CD14-positive monocyte (primary cell): ENCODE measurements around the gene FNIP1. TPM values are rescaled to one million over a fixed set of nuclear protein-coding genes. Genes with fewer than 3 reads are reported as not detected.

Source experiments
- DNase-seq, 3 donors: peaks; one replicate each; pipeline ENCODE4 v3.0.0-alpha.2; 2011 to 2022
- H2AFZ ChIP-seq: 2 replicates; pipeline ENCODE4 v1.6.0; 2012; ENCODE audit warnings: mild to moderate bottlenecking, low read depth, low read length, inconsistent platforms; ENCODE audit not compliant: insufficient read depth, poor library complexity, severe bottlenecking
- H3K27ac ChIP-seq, 2 donors: 1 replicate in 1 of 2; 2 replicates in 1 of 2; pipeline ENCODE4 v1.5.1; 2012 to 2013; ENCODE audit warnings: low read length in 2 of 2, control low read depth in 1 of 2, inconsistent platforms in 1 of 2, low read depth in 1 of 2, mild to moderate bottlenecking in 1 of 2
- H3K27me3 ChIP-seq, 2 donors: one replicate each; pipeline versions ENCODE4 v1.6.0 to v1.6.1; 2011 to 2013; ENCODE audit warnings: low read length in 2 of 2; ENCODE audit not compliant: control insufficient read depth in 2 of 2, insufficient read depth in 2 of 2
- H3K36me3 ChIP-seq, 2 donors: replicated peaks in 1 of 2; 1 replicate in 1 of 2; 2 replicates in 1 of 2; pipeline versions ENCODE4 v1.5.1 to v1.6.1; 2012 to 2013; ENCODE audit warnings: low read length in 2 of 2, control low read depth in 1 of 2, inconsistent platforms in 1 of 2, mild to moderate bottlenecking in 1 of 2; ENCODE audit not compliant: insufficient read depth in 2 of 2, control insufficient read depth in 1 of 2
- H3K4me1 ChIP-seq, 2 donors: 1 replicate in 1 of 2; 2 replicates in 1 of 2; pipeline versions ENCODE4 v1.5.1 to v1.6.1; 2012 to 2013; ENCODE audit warnings: low read length in 2 of 2, control low read depth in 1 of 2, inconsistent platforms in 1 of 2, mild to moderate bottlenecking in 1 of 2, moderate library complexity in 1 of 2; ENCODE audit not compliant: insufficient read depth in 2 of 2, control insufficient read depth in 1 of 2
- H3K4me2 ChIP-seq: replicated peaks from 2 replicates; pipeline ENCODE3; 2012; ENCODE audit warnings: low read length, moderate library complexity, mild to moderate bottlenecking; ENCODE audit not compliant: poor library complexity, severe bottlenecking; ENCODE audit errors: extremely low read depth
- H3K4me3 ChIP-seq, 3 experiments: fragments of 200-600 bp in 1 of 3; sonication (generic) in 1 of 3; replicated peaks in 1 of 3; 1 replicate in 2 of 3; 2 replicates in 1 of 3; pipeline ENCODE4 v1.5.1; 2011 to 2013; ENCODE audit warnings: low read length in 3 of 3, mild to moderate bottlenecking in 3 of 3, control low read depth in 2 of 3, low read depth in 2 of 3, inconsistent platforms in 1 of 3, moderate library complexity in 1 of 3
- H3K79me2 ChIP-seq: 2 replicates; pipeline ENCODE4 v1.6.0; 2012; ENCODE audit warnings: mild to moderate bottlenecking, control low read depth, inconsistent platforms, low read length, moderate library complexity; ENCODE audit not compliant: insufficient read depth
- H3K9ac ChIP-seq: 2 replicates; pipeline ENCODE4 v1.6.0; 2017; ENCODE audit warnings: low read length, mild to moderate bottlenecking; ENCODE audit not compliant: insufficient read depth, poor library complexity, severe bottlenecking
- H3K9me3 ChIP-seq, 2 donors: replicated peaks in 1 of 2; 1 replicate in 1 of 2; 2 replicates in 1 of 2; pipeline versions ENCODE4 v1.5.1 to v1.6.1; 2012 to 2013; ENCODE audit warnings: low read length in 2 of 2, control low read depth in 1 of 2; ENCODE audit not compliant: control insufficient read depth in 1 of 2, insufficient read depth in 1 of 2
- H4K20me1 ChIP-seq: 2 replicates; pipeline ENCODE4 v1.6.0; 2012; ENCODE audit warnings: mild to moderate bottlenecking, low read length, control low read depth, moderate library complexity; ENCODE audit not compliant: insufficient read depth
- H3K27ac Mint-ChIP-seq, 7 donors: one replicate each; pipeline ENCODE4 v1.8.0; 2020; ENCODE audit warnings: mild to moderate bottlenecking in 7 of 7, mixed read lengths in 7 of 7, moderate library complexity in 6 of 7, inconsistent platforms in 2 of 7
- H3K27me3 Mint-ChIP-seq, 3 donors: one replicate each; pipeline ENCODE4 v1.8.0; 2021 to 2022; ENCODE audit warnings: low read depth in 3 of 3, mild to moderate bottlenecking in 3 of 3, mixed read lengths in 3 of 3, moderate library complexity in 3 of 3, inconsistent platforms in 1 of 3
- H3K36me3 Mint-ChIP-seq, 2 donors: one replicate each; pipeline ENCODE4 v1.8.0; 2020; ENCODE audit warnings: mixed read lengths in 2 of 2, inconsistent platforms in 1 of 2, mild to moderate bottlenecking in 1 of 2
- H3K4me1 Mint-ChIP-seq: one replicate; pipeline ENCODE4 v1.8.0; 2020; ENCODE audit warnings: mild to moderate bottlenecking, mixed read lengths
- H3K4me3 Mint-ChIP-seq, 2 donors: one replicate each; pipeline ENCODE4 v1.8.0; 2020; ENCODE audit warnings: mild to moderate bottlenecking in 2 of 2, mixed read lengths in 2 of 2, moderate library complexity in 1 of 2
- H3K9me3 Mint-ChIP-seq, 7 donors: one replicate each; pipeline ENCODE4 v1.8.0; 2020 to 2022; ENCODE audit warnings: mixed read lengths in 7 of 7, mild to moderate bottlenecking in 6 of 7, moderate library complexity in 6 of 7, inconsistent platforms in 2 of 7
- CTCF ChIP-seq: fragments of 200-600 bp; IDR thresholded peaks from one replicate; pipeline ENCODE4 v1.8.0; 2022; ENCODE audit warnings: antibody characterized with exemption, mild to moderate bottlenecking
- WGBS: methylation state at CpG from one replicate; pipeline ENCODE4 v1.1.5; 2013; ENCODE audit warnings: missing lambda C conversion rate; ENCODE audit not compliant: insufficient coverage; 5-methylcytosine and 5-hydroxymethylcytosine counted together
- intact Hi-C, 2 donors: fragments of 100-400 bp; cut with micrococcal nuclease; formaldehyde crosslinking; loops; one replicate each; pipeline versions ENCODE4 v1.15.0 to v1.15.1; 2023
- polyA plus RNA-seq, 3 donors: library from polyadenylated mRNA; depleted of rRNA in 1 of 3; unstranded in 2 of 3; stranded (reverse) in 1 of 3; fragments of 300-500 nt in 2 of 3; fragments of >200 nt in 1 of 3; fragmentation: Illumina TruSeq in 2 of 3; gene quantifications; 1 replicate in 2 of 3; 2 replicates in 1 of 3; pipeline ENCODE4 v1.2.3, GENCODE V29; 2012 to 2021

Gene FNIP1
- polyA plus RNA-seq, 3 donors, result 13.6 to 17.3 (median 16.3) TPM

- Histone ChIP-seq H4K20me1 (peaks cover 80% of the 10 kb centered on the region), H3K27me3 (no peaks in the 10 kb centered on the region), H3K9me3 (no peaks in the 10 kb centered on the region), H2AFZ (no peak overlapping the region), H3K4me3 (no peak overlapping the region), H3K36me3 (peaks cover 0 to 8% of the 10 kb centered on the region in 2 donors), H3K4me2 (no peak overlapping the region), H3K9ac (no peak overlapping the region), H3K4me1 (peaks cover 22 to 24% of the 10 kb centered on the region in 2 donors), H3K79me2 (peaks cover 97% of the 10 kb centered on the region), H3K27ac (peak overlapping the region in 1 of 2 donors; percentile 80)
- Mint-ChIP-seq H3K27ac (peak overlapping the region in 1 of 7 donors; percentile 34), H3K27me3 (no peaks in the 10 kb centered on the region), H3K36me3 (peaks cover 12 to 19% of the 10 kb centered on the region in 2 donors), H3K4me1 (peaks cover 34% of the 10 kb centered on the region), H3K4me3 (no peak overlapping the region), H3K9me3 (no peaks in the 10 kb centered on the region)
- no peak for TF ChIP-seq CTCF
- WGBS, result 92% methylated on average over 2 of the region's 7 CpGs
- intact Hi-C loops, result no loop called here
- peak; percentile 18 to 41 (median 21) for DNase-seq
Measured at GRCh38 chr5:131749138-131749537, 47.7 kb downstream of the FNIP1 start.

- H3K79me2 ChIP-seq, result peaks cover 92% of the 10 kb centered on the region
- TF ChIP-seq CTCF, result peak; percentile 26
- no peaks in the 10 kb centered on the region for H3K27me3 Mint-ChIP-seq
- peak; percentile 27 to 39 (median 35) for DNase-seq
- H3K27ac ChIP-seq, result peak overlapping the region in 1 of 2 donors; percentile 80
- H3K27ac Mint-ChIP-seq, result peak overlapping the region; percentile 83 to 94 (median 89)
- peak overlapping the region; percentile 3 for H2AFZ ChIP-seq
- no peaks in the 10 kb centered on the region for H3K9me3 Mint-ChIP-seq
- H3K9ac ChIP-seq, result peak overlapping the region; percentile 41
- no peaks in the 10 kb centered on the region for H3K9me3 ChIP-seq
- WGBS, result 0% methylated on average over 1 of the region's 6 CpGs
- peak overlapping the region; percentile 61 for H3K4me2 ChIP-seq
- peak overlapping the region in 2 of 3 experiments; percentile 37 to 46 for H3K4me3 ChIP-seq
- H3K36me3 Mint-ChIP-seq, result peaks cover 27 to 32% of the 10 kb centered on the region in 2 donors
- H3K4me1 Mint-ChIP-seq, result peaks cover 30% of the 10 kb centered on the region
- peaks cover 22 to 24% of the 10 kb centered on the region in 2 donors for H3K4me1 ChIP-seq
- H4K20me1 ChIP-seq, result peaks cover 67% of the 10 kb centered on the region
- H3K27me3 ChIP-seq, result no peaks in the 10 kb centered on the region
- H3K4me3 Mint-ChIP-seq, result peak overlapping the region; percentile 60 to 77
- intact Hi-C loops, result no loop called here
- peaks cover 12 to 25% of the 10 kb centered on the region in 2 donors for H3K36me3 ChIP-seq
Measured at GRCh38 chr5:131747180-131748105, 49.4 kb downstream of the FNIP1 start.
